GM21381 (cell line): ENCODE data around the gene ADGRL3.
"Not testable (repeated sequence)": the region's sequence is repeated elsewhere in the genome, so short reads cannot be mapped to it uniquely, and the experiment has no call there.

Experiments used
- ATAC-seq: cut with Tn5 transposase; IDR thresholded peaks from one replicate; pipeline ENCODE4 v1.9.1; 2021; ENCODE audit warnings: mild to moderate bottlenecking, moderate library complexity; ENCODE audit not compliant: unreplicated experiment

ADGRL3 gene

DNA sequence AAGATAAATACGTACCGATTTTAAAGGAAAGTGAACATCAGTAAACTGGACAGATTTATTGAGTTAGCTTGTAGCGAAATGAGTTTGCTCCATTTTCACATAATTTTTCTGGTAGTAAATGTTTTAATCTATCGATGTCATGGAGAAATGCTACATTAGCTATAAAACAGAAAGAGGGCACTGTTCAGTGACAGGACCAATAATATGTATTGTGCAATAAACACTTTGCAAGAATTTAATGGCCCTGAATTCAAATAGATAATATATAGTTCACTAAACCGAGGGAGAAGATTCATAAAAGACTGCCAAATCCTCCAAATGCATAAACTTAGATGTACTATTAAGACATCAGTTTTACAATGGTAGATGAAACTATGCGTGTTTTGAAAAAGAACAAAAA, 516.3 kb downstream of the ADGRL3 start:
- ATAC-seq, result no peak

- no peak for ATAC-seq
Observed at GRCh38 chr4:61723492-61723891, 523.4 kb downstream of the ADGRL3 start.

DNA sequence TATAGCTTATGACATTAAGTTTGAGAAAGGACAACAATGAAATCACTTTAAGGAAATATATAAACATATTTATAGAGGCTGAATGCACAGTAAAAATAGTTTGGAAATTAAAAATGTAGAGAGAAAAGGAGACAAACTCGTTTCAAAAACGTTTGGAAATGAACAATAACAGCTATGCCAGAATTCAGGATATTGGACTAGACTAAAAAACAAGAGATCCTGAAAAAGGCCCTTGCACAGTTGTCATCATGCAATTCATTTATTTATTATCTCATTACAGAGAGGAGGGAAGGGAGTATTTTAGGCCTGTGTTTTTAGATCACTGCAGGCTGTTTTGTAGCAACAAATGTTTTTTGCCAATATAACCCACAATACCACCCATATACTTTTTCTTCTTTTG, 527.2 kb downstream of the ADGRL3 start:
- no peak for ATAC-seq

DNA sequence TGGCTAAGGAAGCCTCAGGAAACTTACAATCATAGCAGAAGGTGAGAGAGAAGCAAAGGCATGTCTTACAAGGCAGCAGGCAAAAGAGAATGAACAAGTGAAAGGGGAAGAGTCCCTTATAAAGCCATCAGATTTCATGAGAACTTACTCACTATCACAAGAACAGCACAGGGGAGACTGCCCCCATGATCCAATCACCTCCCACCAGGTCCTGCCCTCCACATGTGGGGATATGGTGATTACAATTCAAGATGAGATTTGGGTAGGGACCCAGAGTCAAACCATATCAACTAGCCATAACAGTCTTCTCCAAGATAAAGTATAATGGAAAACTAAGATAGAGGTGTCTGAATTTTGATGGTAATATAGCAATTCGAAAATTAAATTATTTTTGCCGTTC, 534.3 kb downstream of the ADGRL3 start:
- ATAC-seq, result no peak

GRCh38 chr4:61739887-61740286, 539.8 kb downstream of the ADGRL3 start:
- no peak for ATAC-seq

DNA sequence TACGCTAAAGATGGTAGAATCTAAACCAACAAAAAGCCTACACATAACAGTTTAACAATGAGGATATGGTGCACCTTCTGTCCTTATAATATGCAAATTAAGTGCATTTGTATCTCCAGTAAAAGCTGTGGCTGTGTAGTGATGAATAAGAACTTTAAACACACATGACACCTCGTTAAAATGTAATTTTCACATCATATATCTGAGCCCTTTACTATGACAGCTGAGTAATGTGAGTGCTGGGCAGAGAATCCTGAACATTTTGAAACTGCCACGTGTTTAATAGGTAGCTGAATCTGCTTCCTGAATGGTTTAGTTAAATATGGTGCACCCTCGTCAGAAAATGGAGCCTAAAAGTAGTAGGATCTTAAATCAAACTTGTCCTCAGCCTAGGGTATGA, 540.8 kb downstream of the ADGRL3 start:
- no peak for ATAC-seq

DNA sequence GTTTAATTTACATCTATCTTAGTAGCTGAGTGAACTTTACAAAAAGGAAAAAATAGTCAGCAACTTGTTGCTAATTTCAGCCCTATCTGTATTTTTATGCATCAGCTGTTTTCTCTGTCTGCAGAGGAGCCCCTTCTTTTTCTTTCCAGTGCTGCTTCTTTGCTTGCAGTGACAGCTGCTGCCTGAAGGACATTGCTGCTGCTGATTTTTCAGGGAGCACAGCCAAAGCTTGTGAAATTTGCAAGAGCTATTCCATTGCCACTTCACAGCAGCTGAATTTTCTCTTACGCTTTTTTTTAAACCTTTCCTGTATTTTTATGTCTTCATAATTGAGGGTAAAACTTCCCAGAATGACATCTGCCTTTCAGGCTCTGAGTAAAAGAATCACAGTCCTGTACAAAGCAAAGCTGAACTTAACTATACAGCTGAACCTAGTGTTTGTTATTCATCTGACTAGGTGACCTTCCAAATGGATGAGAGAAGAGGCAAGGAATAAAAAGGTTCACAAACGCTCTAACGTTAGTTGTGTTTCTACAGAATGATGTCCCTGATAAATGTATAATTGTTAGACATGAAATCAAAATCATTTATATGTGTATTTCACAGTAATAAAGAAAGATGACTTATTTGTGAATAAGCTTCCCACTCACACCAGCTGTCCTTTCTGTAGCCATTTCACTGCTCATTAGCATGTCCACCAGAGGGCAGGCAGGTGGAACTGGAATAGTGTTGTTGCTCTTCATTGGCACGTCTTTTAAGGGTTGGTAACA, 541.4 kb downstream of the ADGRL3 start:
- ATAC-seq, result no peak

DNA sequence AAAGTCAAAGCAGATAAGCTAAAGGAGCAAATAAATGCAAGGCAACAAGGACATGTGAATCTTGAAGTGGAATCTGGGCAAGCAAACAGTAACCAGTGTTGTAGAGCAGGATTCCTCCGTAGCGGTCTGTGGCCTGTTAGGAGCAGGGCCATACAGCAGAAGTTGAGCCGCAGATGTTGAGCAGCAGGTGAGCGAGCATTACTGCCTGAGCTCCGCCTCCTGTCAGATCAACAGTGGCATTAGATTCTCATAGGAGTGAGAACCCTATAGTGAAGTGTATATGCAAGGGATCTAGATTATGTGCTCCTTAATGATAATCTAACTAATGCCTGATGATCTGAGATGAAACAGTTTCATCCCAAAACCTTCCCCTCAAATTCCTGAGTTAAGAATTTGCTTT, 550.7 kb downstream of the ADGRL3 start:
- no peak for ATAC-seq

GRCh38 chr4:61752617-61753016, 552.5 kb downstream of the ADGRL3 start:
- no peak for ATAC-seq

- no peak for ATAC-seq
Observed at GRCh38 chr4:61753739-61754138, 553.6 kb downstream of the ADGRL3 start.

GRCh38 chr4:61756937-61757336, 556.8 kb downstream of the ADGRL3 start:
- not testable (repeated sequence) for ATAC-seq

GRCh38 chr4:61757983-61758382, 557.9 kb downstream of the ADGRL3 start:
- not testable (repeated sequence) for ATAC-seq

DNA sequence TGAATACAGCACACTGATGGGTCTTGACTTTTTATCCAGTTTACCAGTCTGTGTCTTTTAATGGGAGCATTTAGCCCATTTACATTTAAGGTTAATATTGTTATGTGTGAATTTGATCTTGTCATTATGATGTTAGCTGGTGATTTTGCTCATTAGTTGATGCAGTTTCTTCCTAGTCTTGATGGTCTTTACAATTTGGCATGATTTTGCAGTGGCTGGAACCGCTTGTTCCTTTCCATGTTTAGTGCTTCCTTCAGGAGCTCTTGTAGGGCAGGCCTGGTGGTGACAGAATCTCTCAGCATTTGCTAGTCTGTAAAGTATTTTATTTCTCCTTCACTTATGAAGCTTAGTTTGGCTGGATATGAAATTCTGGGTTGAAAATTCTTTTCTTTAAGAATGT, 558.5 kb downstream of the ADGRL3 start:
- not testable (repeated sequence) for ATAC-seq

- ATAC-seq, result not testable (repeated sequence)
Observed at GRCh38 chr4:61759245-61759644, 559.1 kb downstream of the ADGRL3 start.

DNA sequence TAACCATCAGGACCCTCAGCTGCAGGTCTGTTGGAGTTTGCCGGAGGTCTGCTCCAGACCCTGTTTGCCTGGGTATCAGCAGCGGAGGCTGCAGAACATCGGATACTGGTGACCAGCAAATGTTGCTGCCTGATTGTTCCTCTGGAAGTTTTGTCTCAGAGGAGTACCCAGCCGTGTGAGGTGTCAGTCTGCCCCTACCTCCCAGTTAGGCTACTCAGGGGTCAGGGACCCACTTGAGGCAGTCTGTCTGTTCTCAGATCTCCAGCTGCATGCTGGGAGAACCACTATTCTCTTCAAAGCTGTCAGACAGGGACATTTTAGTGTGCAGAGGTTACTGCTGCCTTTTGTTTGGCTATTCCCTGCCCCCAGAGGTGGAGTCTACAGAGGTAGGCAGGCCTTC, 559.8 kb downstream of the ADGRL3 start:
- ATAC-seq, result not testable (repeated sequence)

GRCh38 chr4:61760820-61761219, 560.7 kb downstream of the ADGRL3 start:
- ATAC-seq, result no peak

DNA sequence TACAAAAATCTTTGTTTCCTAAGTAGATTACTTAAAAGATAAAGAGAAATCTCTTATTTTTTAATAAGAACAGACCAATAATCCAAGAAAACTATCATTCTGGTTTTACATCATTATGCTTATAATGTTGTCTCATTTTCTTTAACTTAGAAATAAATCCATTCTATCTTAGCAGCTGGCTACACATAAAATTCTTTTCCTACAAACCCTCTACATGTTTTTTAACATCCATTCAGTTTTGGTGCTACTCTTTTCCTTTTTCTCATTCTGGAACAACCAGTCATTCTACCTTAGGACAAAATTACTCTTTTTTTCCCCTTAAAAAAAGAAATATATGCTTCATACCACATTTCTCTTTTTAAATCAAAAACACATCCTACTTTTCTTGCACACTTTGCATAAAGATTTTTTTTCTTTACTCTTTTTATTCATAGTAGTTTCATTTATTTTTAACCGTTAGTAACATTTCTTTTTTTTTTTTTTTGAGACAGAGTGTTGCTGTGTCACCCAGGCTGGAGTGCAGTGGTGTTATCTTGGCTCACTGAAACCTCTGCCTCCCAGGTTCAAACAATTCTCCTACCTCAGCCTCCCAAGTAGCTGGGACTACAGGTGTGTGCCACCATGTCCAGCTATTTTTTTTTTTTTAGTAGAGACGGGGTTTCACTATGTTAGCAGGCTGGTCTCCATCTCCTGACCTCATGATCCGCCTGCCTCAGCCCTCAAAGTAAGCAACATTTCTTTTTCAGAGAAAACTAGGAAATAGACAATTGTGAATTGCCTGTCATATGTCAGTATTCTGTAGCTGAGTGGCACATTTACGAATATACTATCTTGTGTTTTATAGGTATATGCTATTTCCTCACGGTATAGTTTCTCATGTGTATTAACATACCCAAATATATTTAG, 562.8 kb downstream of the ADGRL3 start:
- no peak for ATAC-seq

DNA sequence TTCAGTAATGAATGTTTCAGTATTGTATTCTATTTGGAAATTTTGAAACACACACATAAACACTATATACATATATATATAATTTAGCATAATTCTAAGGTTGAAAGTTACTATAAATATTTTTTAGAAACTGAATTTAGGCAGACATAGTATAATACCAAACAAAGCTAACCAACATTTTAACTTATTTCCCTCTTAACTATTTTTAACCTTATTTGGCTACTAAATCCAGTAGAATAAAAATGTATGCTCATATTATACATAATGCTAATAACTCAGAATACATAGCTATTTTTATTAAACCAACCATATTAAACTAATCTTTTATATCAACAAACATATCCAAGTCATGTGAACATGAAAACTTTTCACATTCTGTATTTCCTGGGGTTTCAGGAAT, 563.6 kb downstream of the ADGRL3 start:
- ATAC-seq, result no peak

DNA sequence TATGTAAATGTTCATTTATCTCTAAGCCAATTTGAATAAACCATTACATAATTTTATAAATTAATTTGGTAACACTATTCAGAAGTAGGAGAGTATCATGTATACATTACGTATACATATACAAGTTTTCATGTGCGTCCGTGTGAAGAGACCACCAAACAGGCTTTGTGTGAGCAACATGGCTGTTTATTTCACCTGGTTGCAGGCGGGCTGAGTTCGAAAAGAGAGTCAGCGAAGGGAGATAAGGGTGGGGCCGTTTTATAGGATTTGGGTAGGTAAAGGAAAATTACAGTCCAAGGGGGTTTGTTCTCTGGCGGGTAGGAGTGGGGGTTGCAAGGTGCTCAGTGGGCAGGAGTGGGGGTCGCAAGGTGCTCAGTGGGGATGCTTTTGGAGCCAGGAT, 564.0 kb downstream of the ADGRL3 start:
- not testable (repeated sequence) for ATAC-seq

- not testable (repeated sequence) for ATAC-seq
Observed at GRCh38 chr4:61769444-61770167, 569.5 kb downstream of the ADGRL3 start.

DNA sequence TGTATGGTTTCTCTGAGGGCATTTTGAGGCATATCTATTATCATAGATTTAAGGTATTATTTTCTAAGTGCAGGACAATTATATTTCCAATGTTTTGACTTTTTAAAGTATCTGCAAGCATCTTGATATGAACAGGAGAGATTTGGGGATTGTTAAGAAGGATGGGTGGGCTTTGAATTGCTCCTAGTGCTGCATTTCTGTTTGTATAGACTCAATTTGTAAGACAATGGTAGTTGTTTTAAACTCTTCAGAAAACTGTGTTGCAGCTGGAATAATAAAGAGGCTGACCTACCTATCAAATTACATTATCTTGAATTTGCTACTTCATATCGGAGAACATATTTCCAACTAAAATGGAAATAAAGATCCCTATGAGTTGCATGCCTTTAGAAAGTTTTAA, 570.3 kb downstream of the ADGRL3 start:
- no peak for ATAC-seq
